HG03439 (cell line): ENCODE results near the gene STARD10.

Experiments
- ATAC-seq: cut with Tn5 transposase; IDR thresholded peaks from one replicate; pipeline ENCODE4 v1.9.1; 2021; ENCODE audit warnings: mild to moderate bottlenecking, moderate library complexity; ENCODE audit not compliant: unreplicated experiment

STARD10 gene

DNA sequence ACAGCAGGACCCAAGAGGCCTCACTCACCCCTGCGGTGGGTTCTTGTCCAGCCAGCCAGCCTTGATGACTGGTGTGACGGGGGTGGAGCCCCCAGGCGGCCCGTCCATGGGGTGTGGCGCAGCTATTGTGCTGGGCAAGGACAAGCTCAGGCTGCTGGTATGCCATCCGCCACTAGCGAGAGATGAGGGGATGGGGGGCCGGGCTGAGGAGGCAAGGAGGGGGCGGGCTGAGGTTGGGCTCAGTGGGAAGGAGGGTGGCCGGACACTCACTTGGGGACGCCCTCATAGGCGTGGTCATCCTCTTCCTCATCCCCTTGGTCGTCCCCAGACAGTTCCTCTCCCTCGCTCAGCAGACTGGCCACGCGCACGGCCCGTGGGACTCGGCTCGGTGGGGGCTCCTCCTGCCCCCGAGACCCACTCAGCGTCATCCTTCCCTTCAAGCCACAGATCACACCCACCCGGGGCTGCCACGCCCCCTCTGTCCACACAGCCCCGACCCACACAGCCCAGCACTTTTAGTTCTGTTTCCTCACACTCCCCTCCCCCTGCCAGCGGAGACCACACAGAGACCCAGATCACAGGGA is 81.6 kb downstream of the STARD10 start:
- ATAC-seq = no peak

DNA sequence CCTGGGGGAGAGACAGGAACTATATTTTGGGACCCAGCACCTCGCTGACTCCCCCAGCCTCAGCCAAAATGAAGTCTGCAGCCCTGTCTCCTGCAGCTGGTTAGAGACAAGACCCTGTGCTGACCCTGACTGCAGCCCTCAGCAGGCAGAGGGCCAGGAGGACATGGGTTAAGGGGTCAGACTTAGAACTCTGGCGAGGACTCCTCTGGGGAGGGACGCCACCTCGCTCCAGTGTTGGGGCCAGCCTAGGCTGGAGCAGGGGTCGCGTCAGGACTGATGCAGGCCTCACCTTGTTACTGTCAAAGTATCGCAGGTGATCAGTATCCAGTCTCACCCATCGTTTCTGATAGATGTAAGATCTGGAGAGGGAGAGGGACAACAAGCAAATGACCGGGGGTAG is 82.7 kb downstream of the STARD10 start:
- ATAC-seq = no peak

DNA sequence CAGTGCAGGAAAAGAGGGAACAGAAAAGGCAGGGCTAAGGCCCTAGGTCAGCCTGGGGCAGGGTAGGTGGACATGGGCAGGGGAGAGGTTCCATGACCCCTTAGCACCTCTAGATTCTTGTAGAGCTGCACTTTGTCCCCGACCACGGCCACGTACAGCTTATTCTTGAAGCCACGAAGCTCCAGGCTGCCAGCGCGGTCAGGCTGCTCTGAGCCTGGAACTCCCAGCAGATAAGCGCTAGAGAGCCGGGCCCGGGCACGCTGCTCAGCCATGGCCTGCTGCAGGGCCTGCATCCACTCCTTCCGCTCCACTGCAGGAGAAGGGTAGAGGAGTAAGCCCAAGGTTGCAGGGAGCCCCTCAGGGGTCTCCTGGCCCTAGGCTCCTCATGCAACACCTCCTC is 83.6 kb downstream of the STARD10 start:
- no peak for ATAC-seq

DNA sequence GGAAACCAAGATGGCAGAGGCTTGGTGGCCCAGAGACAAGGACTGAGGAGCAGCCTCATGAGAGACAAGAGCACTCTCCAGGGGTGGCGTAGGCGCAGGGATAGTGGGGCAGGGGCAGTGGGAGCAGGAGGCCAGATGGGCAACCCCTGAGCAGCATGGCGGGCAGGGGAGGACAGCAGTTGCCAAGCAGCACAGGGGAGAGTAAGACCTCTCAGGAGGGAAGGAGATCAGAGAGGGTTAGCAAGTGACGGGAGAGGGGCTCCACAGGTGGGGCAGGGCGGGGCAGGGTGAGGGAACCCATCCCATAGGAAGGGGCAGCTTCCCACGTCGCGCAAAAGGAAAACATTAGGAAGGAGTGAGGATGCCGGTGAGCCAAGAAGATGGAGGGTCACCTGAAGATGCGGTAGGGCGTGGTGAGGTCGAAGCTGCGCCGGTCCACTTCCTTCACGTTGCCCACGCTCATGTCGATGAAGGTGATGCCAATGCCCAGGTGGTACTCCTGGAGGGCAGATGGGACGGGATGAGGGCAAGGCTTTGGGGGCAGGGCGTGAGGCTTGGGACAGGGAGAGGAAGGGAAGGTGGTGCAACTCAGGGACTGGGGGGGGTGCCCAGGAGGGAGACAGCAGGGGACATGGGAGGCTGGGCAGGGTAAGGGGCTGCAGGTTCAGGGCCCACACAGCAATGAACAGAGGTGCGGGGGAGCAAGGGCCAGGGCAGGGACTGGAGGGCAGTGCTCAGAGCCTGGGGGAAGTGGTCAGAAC is 84.2 kb downstream of the STARD10 start:
- ATAC-seq = no peak

DNA sequence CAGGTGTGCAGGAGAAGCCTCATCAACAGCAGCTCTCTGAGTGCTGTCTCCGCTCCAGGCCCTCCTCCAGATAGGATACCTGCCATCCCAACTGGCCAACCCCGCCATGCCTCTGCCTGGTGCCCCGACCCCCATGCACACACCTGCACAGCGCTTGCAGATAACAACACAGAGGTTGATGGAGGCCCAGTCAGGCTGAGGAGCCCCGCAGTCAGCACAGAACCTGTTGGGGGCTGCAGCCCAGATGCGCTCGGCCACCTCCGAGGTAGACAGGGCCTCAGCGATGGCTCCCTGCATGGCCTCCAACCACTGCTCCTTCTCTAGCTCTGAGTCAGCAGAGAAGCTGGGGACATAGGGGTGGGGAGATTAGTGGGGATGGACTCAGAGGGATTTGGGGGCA is 86.8 kb downstream of the STARD10 start:
- ATAC-seq = no peak

DNA sequence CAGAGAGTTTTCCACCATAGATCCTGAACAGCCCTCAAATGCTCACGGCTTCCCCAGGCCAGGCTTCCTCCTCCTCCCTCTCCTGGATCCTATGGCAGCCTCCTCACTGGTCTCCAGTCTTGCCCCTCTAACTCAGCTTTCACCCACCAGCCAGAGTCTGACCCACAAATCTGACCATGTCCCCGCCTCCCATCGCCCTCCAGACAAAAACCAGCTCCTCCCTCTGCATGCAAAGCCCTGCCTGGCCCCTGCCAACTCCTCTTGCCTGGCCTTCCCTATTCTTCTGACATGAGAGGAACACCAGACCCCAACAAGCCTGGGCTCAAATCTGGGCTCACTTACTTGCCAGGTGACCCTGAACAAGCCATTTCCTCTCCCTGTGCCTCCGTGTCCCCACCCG is 87.3 kb downstream of the STARD10 start:
- ATAC-seq = no peak

DNA sequence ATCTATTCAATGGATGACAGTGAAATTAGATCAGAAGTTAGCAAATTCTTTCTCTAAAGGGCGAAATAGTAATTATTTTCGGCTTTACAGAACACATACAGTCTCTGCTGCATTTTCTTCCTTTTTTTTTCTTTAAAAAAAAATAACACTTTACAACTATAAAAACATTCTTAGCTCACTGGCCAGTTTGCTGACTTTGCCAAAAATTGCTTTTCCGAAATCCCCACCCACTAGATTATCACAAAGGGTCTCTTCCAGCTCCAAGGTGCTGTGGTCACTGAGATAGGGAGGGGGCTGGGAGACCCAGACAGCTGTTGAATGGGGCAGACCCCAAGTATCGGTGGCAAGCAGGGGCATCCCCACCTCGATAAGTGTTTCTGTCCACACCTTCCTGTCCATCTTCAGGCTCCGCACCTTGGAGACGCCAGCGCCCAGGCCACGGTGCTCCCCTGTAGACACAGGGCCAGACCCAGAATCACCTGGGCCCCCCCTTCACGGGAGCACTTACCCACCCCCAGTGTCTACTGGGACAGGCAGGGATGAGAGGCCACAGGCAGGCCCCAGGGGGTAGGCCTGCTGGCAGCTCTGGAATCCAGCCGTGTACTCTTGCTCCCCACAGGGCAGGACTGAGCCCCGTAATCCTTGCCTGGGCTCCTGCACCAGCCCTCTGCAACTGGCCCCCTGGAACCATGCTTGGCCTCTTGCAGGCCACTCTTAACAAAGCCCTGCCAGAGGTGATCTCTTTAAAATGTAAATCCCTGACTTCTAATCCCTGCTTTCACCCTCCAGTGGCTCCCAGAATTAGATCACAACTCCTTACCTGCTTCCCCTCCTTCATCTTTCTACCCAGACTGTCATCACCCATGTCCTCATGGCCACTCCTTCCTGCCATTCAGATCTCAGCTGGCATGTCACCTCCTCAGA is 88.1 kb downstream of the STARD10 start:
- ATAC-seq = no peak

DNA sequence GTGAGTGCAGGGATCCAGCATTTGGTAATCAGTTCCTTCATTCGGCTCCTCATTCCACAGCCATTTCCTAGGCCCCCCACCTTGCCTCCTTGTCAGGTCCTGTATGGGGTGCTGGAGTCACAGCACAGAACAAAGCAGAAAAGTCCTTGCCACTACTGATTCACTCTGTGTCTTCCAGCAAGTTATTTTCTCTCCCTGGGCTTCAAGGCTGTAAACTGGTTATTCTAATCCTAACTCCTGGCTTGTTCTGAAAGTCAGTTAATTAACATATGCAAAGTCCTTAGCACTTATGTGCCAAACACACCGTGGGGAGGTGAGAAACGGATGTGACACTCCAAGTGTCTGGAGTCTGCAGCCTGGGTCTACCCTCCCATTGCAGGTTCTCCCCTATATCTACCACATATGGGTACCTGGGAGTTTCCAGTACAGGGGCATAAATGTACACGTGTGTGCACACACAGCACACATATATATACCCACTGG is 89.0 kb downstream of the STARD10 start:
- ATAC-seq = no peak
